Liver (tissue), 9 donors: ENCODE results near the gene PPP6R2. TPM values are rescaled to one million over a fixed set of nuclear protein-coding genes. Genes with fewer than 3 reads are reported as not detected.

Source experiments
- DNase-seq: peaks from one replicate; pipeline ENCODE4 v3.0.0-alpha.2; 2017; ENCODE audit warnings: low spot score
- H3K27ac ChIP-seq, 2 donors: one replicate each; pipeline ENCODE4 v1.7.0; 2013; ENCODE audit warnings: inconsistent platforms in 2 of 2, low read length in 2 of 2, control low read depth in 1 of 2, low read depth in 1 of 2, mild to moderate bottlenecking in 1 of 2
- H3K27me3 ChIP-seq, 4 donors: one replicate each; pipeline versions ENCODE4 v1.6.1 to v1.7.0; 2013; ENCODE audit warnings: low read length in 3 of 4, inconsistent platforms in 1 of 4, mild to moderate bottlenecking in 1 of 4, moderate library complexity in 1 of 4; ENCODE audit not compliant: control insufficient read depth in 4 of 4, insufficient read depth in 4 of 4
- H3K36me3 ChIP-seq, 4 donors: one replicate each; pipeline versions ENCODE4 v1.6.1 to v1.7.0; 2013; ENCODE audit warnings: low read length in 3 of 4, mild to moderate bottlenecking in 3 of 4, low read depth in 1 of 4, moderate library complexity in 1 of 4; ENCODE audit not compliant: control insufficient read depth in 4 of 4, insufficient read depth in 3 of 4
- H3K4me1 ChIP-seq, 4 donors: one replicate each; pipeline versions ENCODE4 v1.6.1 to v1.7.0; 2013; ENCODE audit warnings: low read length in 3 of 4, mild to moderate bottlenecking in 3 of 4, moderate library complexity in 1 of 4; ENCODE audit not compliant: control insufficient read depth in 4 of 4, insufficient read depth in 4 of 4
- H3K4me3 ChIP-seq, 3 donors: one replicate each; pipeline versions ENCODE4 v1.6.1 to v1.7.0; 2013; ENCODE audit warnings: low read length in 3 of 3, control low read depth in 1 of 3, low read depth in 1 of 3, mild to moderate bottlenecking in 1 of 3
- H3K9ac ChIP-seq, 2 donors: one replicate each; pipeline ENCODE4 v1.7.0; 2013; ENCODE audit warnings: low read length in 2 of 2, mild to moderate bottlenecking in 2 of 2, moderate library complexity in 2 of 2, control low read depth in 1 of 2, low read depth in 1 of 2
- H3K9me3 ChIP-seq, 4 donors: one replicate each; pipeline versions ENCODE4 v1.6.1 to v1.7.0; 2013; ENCODE audit warnings: low read length in 3 of 4; ENCODE audit not compliant: control insufficient read depth in 4 of 4
- ATF3 ChIP-seq: IDR thresholded peaks from 2 replicates; pipeline ENCODE4 v1.6.1; 2016; ENCODE audit warnings: antibody characterized with exemption
- CTCF ChIP-seq: fragments of 150-350 bp; IDR thresholded peaks from 2 replicates; pipeline ENCODE4 v1.5.1; 2017; ENCODE audit warnings: improper control_type of control experiment, low read depth, low read length; ENCODE audit not compliant: missing input control
- FOXA1 ChIP-seq: IDR thresholded peaks from 2 replicates; pipeline ENCODE4 v1.6.1; 2016; ENCODE audit warnings: antibody characterized with exemption
- GABPA ChIP-seq, 2 donors: IDR thresholded peaks in 1 of 2; conservative IDR thresholded peaks in 1 of 2; 2 replicates each; pipeline ENCODE4 v1.6.1; 2016; ENCODE audit warnings: antibody characterized with exemption in 2 of 2, mild to moderate bottlenecking in 1 of 2, moderate library complexity in 1 of 2
- HNF4G ChIP-seq: IDR thresholded peaks from 2 replicates; pipeline ENCODE4 v1.6.1; 2016; ENCODE audit warnings: antibody characterized with exemption
- NR2F2 ChIP-seq: IDR thresholded peaks from 2 replicates; pipeline ENCODE4 v1.6.1; 2016; ENCODE audit warnings: antibody characterized with exemption
- REST ChIP-seq: IDR thresholded peaks from 2 replicates; pipeline ENCODE4 v1.6.1; 2016; ENCODE audit warnings: antibody characterized with exemption, mild to moderate bottlenecking
- RXRA ChIP-seq, 2 donors: IDR thresholded peaks; 2 replicates each; pipeline ENCODE4 v1.6.1; 2017 to 2018; ENCODE audit warnings: antibody characterized with exemption in 2 of 2, mild to moderate bottlenecking in 1 of 2
- SP1 ChIP-seq: IDR thresholded peaks from 2 replicates; pipeline ENCODE4 v1.6.1; 2018; ENCODE audit warnings: antibody characterized with exemption, mild to moderate bottlenecking
- TAF1 ChIP-seq: conservative IDR thresholded peaks from 2 replicates; pipeline ENCODE4 v1.6.1; 2016; ENCODE audit warnings: antibody characterized with exemption, mild to moderate bottlenecking
- YY1 ChIP-seq: IDR thresholded peaks from 2 replicates; pipeline ENCODE4 v1.6.1; 2016; ENCODE audit warnings: antibody characterized with exemption, mild to moderate bottlenecking
- WGBS: extraction: QIAGEN DNeasy Blood & Tissue Kit; methylation state at CpG from one replicate; pipeline ENCODE4 v1.1.7; 2013; 5-methylcytosine and 5-hydroxymethylcytosine counted together
- polyA plus RNA-seq, 2 donors: library from polyadenylated mRNA; stranded (reverse) in 1 of 2; unstranded in 1 of 2; fragments of 200-250 nt in 1 of 2; fragments of >200 nt in 1 of 2; fragmentation: Nextera tagmentation in 1 of 2; extraction: Ambion mirVana in 1 of 2; gene quantifications; one replicate each; pipeline versions ENCODE4 v1.2.1 to v1.2.3, GENCODE V29; 2013 to 2015
- total RNA-seq, 2 donors: library from RNA; depleted of rRNA; stranded (reverse); fragments of >200 nt; gene quantifications; one replicate each; pipeline ENCODE4 v1.2.3, GENCODE V29; 2014
- donor health status: healthy.
- donor health status: healthy.
- donor health status: healthy.
- donor health status: healthy.
- donor health status: healthy.

Gene PPP6R2
- total and polyA plus RNA-seq, 4 donors: 28.8 to 117 (median 47.2) TPM

- Histone ChIP-seq H3K9me3 (no peaks in the 10 kb centered on the region), H3K4me3 (no peak overlapping the region), H3K4me1 (no peaks in the 10 kb centered on the region), H3K27me3 (no peaks in the 10 kb centered on the region), H3K9ac (no peak overlapping the region), H3K27ac (no peak overlapping the region), H3K36me3 (peaks cover 38 to 94% (median 81%) of the 10 kb centered on the region in 4 donors)
- TF ChIP-seq TAF1 (no peak), REST (no peak), NR2F2 (no peak), YY1 (no peak), FOXA1 (no peak)
- DNase-seq: no peak
- WGBS: 89% methylated on average over 12 of the region's 12 CpGs
Measured at GRCh38 chr22:50420581-50420980, 77.5 kb downstream of the PPP6R2 start.

GRCh38 chr22:50422046-50422445 lies 78.9 kb downstream of the PPP6R2 start:
- WGBS: 98% methylated on average over 14 of the region's 14 CpGs
- Histone ChIP-seq H3K36me3 (peaks cover 28 to 83% (median 72%) of the 10 kb centered on the region in 4 donors), H3K4me1 (no peaks in the 10 kb centered on the region), H3K4me3 (no peak overlapping the region), H3K9ac (no peak overlapping the region), H3K27ac (no peak overlapping the region), H3K9me3 (no peaks in the 10 kb centered on the region), H3K27me3 (no peaks in the 10 kb centered on the region)
- DNase-seq: no peak
- TF ChIP-seq SP1 (no peak), RXRA (IDR thresholded peaks at IDR 0.05) (no peak), HNF4G (no peak), GABPA (IDR thresholded peaks at IDR 0.05 in 1 of 2, conservative IDR thresholded peaks at IDR 0.05 in 1 of 2) (no peak)

GRCh38 chr22:50422961-50423815 lies 80.1 kb downstream of the PPP6R2 start:
- Histone ChIP-seq H3K9ac (no peak overlapping the region), H3K27ac (no peak overlapping the region), H3K4me1 (no peaks in the 10 kb centered on the region), H3K9me3 (no peaks in the 10 kb centered on the region), H3K36me3 (peaks cover 26 to 74% (median 65%) of the 10 kb centered on the region in 4 donors), H3K4me3 (no peak overlapping the region), H3K27me3 (no peaks in the 10 kb centered on the region)
- DNase-seq: no peak
- no peak for TF ChIP-seq TAF1
- WGBS: 97% methylated on average over 21 of the region's 21 CpGs

- H3K36me3 ChIP-seq: peaks cover 29 to 73% (median 64%) of the 10 kb centered on the region in 4 donors
Measured at GRCh38 chr22:50423956-50424355, 80.8 kb downstream of the PPP6R2 start.

More at GRCh38 chr22:50423956-50424355, 80.8 kb downstream of the PPP6R2 start:
- TF ChIP-seq YY1 (no peak), CTCF (no peak), ATF3 (no peak), TAF1 (no peak)
- Histone ChIP-seq H3K4me3 (no peak overlapping the region), H3K27ac (no peak overlapping the region), H3K9ac (no peak overlapping the region), H3K9me3 (no peaks in the 10 kb centered on the region), H3K4me1 (no peaks in the 10 kb centered on the region), H3K27me3 (no peaks in the 10 kb centered on the region)
- 97% methylated on average over 14 of the region's 14 CpGs for WGBS
- DNase-seq: no peak
